HL-60 (cell line): Measurements from ENCODE around the gene PDGFA.

ENCODE experiments used
- DNase-seq, 2 experiments: peaks; one replicate each; pipeline ENCODE4 v3.0.0-alpha.2; 2010 to 2020; ENCODE audit warnings: low read depth in 1 of 2, low spot score in 1 of 2
- H3K27ac ChIP-seq: fragments of 250-450 bp; sonication (Bioruptor Pico); replicated peaks from 2 replicates; pipeline ENCODE4 v1.5.1; 2020; ENCODE audit warnings: mild to moderate bottlenecking, moderate library complexity
- H3K27me3 ChIP-seq: fragments of 250-450 bp; sonication (Bioruptor Pico); 2 replicates; pipeline ENCODE4 v1.5.1; 2021; ENCODE audit warnings: mild to moderate bottlenecking, moderate library complexity; ENCODE audit not compliant: insufficient read depth, poor library complexity, severe bottlenecking
- H3K4me3 ChIP-seq: replicated peaks from 2 replicates; pipeline ENCODE4 v1.5.1; 2011; ENCODE audit warnings: mild to moderate bottlenecking, control low read depth, low read length; ENCODE audit not compliant: insufficient read depth
- GABPA ChIP-seq: IDR thresholded peaks from 2 replicates; pipeline ENCODE4 v1.6.1; 2012; ENCODE audit warnings: low read depth
- POLR2AphosphoS5 ChIP-seq: IDR thresholded peaks from 2 replicates; pipeline ENCODE4 v1.6.1; 2012; ENCODE audit warnings: low read depth
- SPI1 ChIP-seq: IDR thresholded peaks from 2 replicates; pipeline ENCODE4 v1.6.1; 2012; ENCODE audit warnings: low read depth, mild to moderate bottlenecking, borderline replicate concordance
- TF ChIP-seq, protein P1 (sequence below): IDR thresholded peaks from one replicate; pipeline ENCODE4 v1.5.1; 2011; ENCODE audit warnings: low read length, control low read depth, inconsistent platforms; ENCODE audit not compliant: insufficient read depth
- TF ChIP-seq, protein P2 (sequence below): IDR thresholded peaks from 2 replicates; pipeline ENCODE4 v1.6.1; 2012; ENCODE audit warnings: low read depth; ENCODE audit not compliant: insufficient replicate concordance

PDGFA gene

DNA sequence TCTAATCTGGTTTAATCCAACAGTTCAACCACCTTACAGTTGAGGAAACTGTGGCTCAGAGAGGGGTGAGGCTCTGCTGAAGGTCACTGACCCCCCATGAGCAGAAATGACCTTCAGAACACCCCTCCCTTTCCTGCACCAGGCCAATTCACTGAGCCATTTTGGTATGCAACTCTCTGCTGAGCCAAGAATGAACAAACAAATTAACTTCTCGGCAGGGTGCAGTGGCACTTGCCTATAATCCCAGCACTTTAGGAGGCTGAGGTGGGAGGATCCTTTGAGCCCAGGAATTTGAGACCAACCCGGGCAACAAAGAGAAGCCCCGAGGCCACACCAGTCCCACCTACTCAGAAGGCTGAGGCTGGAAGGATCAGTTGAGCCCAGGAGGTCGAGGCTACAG is 29.8 kb downstream of the PDGFA start:
- Histone ChIP-seq H3K27ac (no peak overlapping the region), H3K4me3 (no peak overlapping the region), H3K27me3 (no peaks in the 10 kb centered on the region)
- no peak for DNase-seq
- no peak for TF ChIP-seq GABPA
- TF ChIP-seq SPI1, result no peak
- TF ChIP-seq POLR2AphosphoS5, result no peak
- TF ChIP-seq, protein P1, sequence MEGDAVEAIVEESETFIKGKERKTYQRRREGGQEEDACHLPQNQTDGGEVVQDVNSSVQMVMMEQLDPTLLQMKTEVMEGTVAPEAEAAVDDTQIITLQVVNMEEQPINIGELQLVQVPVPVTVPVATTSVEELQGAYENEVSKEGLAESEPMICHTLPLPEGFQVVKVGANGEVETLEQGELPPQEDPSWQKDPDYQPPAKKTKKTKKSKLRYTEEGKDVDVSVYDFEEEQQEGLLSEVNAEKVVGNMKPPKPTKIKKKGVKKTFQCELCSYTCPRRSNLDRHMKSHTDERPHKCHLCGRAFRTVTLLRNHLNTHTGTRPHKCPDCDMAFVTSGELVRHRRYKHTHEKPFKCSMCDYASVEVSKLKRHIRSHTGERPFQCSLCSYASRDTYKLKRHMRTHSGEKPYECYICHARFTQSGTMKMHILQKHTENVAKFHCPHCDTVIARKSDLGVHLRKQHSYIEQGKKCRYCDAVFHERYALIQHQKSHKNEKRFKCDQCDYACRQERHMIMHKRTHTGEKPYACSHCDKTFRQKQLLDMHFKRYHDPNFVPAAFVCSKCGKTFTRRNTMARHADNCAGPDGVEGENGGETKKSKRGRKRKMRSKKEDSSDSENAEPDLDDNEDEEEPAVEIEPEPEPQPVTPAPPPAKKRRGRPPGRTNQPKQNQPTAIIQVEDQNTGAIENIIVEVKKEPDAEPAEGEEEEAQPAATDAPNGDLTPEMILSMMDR, result no peak
- TF ChIP-seq, protein P2, sequence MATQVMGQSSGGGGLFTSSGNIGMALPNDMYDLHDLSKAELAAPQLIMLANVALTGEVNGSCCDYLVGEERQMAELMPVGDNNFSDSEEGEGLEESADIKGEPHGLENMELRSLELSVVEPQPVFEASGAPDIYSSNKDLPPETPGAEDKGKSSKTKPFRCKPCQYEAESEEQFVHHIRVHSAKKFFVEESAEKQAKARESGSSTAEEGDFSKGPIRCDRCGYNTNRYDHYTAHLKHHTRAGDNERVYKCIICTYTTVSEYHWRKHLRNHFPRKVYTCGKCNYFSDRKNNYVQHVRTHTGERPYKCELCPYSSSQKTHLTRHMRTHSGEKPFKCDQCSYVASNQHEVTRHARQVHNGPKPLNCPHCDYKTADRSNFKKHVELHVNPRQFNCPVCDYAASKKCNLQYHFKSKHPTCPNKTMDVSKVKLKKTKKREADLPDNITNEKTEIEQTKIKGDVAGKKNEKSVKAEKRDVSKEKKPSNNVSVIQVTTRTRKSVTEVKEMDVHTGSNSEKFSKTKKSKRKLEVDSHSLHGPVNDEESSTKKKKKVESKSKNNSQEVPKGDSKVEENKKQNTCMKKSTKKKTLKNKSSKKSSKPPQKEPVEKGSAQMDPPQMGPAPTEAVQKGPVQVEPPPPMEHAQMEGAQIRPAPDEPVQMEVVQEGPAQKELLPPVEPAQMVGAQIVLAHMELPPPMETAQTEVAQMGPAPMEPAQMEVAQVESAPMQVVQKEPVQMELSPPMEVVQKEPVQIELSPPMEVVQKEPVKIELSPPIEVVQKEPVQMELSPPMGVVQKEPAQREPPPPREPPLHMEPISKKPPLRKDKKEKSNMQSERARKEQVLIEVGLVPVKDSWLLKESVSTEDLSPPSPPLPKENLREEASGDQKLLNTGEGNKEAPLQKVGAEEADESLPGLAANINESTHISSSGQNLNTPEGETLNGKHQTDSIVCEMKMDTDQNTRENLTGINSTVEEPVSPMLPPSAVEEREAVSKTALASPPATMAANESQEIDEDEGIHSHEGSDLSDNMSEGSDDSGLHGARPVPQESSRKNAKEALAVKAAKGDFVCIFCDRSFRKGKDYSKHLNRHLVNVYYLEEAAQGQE, result no peak

DNA sequence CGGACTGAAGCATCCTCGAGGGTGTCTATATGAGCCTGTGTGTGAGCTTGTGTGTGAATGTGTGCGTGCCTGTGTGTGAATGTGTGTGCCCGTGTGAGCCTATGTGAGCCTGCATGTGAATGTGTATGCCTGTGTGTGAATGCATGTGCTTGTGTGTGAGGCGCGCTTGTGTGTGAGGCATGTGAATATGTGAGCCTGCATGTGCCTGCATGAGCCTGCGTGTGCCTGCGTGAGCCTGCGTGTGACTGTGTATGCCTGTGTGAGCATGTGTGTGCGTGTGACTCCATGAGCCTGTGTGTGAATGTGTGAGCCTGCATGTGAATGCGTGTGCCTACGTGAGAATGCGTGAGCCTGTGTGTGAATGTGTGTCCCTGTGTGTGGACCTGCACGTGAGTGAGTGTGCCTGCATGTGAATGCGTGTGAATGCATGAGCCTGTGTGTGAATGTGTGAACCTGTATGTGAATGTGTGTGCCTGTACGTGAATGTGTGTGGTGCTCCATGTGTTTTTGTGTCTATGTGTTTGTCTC is 33.4 kb downstream of the PDGFA start:
- no peak overlapping the region for H3K27ac ChIP-seq

DNA sequence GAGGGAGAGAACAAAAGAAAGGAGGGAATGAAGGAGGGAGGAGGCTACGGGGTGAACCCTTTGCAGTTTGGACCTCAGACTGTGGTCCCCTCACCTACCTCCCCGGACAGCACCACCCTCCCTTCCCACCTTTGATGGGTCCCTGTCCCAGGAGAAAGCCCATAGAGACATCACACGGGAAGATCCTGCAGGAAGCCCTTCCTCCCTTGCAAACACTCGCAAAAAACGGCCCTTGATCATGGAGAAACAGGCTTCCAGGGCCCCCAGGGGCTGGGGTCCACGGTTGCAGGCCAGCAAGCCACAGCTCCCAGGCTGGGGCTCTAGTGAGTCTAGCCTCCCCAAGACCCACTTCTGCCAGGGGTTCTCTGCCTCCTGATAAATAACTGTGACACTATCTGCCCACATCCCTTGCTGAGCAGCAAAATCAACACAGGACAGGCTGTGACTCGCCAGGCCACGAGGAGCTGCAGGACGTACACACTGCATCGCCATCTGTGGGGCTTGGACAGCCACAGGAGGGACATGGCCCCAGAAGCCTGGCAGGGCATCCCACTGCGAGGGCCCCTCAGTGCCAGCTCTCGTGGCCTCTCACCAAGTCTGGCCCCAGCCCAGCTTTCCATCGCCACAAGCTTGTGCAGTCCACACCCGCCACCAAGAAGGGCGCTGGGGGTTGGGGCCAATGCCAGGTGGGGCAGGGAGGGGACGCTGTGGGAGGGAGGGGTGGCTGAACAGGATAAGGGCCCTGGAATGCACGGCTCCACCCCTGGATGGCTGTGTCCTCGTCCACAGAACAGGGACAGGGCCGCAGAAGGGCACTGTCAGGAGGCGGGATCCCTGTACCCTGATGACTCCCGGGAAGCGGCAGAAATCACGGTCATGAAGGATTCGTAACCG is 34.2 kb downstream of the PDGFA start:
- no peaks in the 10 kb centered on the region for H3K27me3 ChIP-seq
- TF ChIP-seq, protein P1, result no peak
- TF ChIP-seq POLR2AphosphoS5, result no peak
- TF ChIP-seq SPI1, result no peak
- TF ChIP-seq, protein P2, result no peak
- no peak for TF ChIP-seq GABPA
- no peak overlapping the region for H3K4me3 ChIP-seq
- no peak for DNase-seq
- H3K27ac ChIP-seq, result no peak overlapping the region

More for the DNA sequence above, 33.4 kb downstream of the PDGFA start:
- no peaks in the 10 kb centered on the region for H3K27me3 ChIP-seq
- DNase-seq, result no peak
- no peak overlapping the region for H3K4me3 ChIP-seq
- no peak for TF ChIP-seq POLR2AphosphoS5
- TF ChIP-seq, protein P2, result no peak
- TF ChIP-seq, protein P1, result no peak
- no peak for TF ChIP-seq GABPA
- no peak for TF ChIP-seq SPI1
